HG03457 (cell line): ENCODE data around the gene BTAF1.

Experiments used
- ATAC-seq: cut with Tn5 transposase; IDR thresholded peaks from one replicate; pipeline ENCODE4 v1.9.1; 2021; ENCODE audit warnings: moderate number of reproducible peaks; ENCODE audit not compliant: unreplicated experiment

BTAF1 gene

GRCh38 chr10:91908337-91909116 is 15.0 kb upstream of the BTAF1 start:
- peak; percentile 81 for ATAC-seq

DNA sequence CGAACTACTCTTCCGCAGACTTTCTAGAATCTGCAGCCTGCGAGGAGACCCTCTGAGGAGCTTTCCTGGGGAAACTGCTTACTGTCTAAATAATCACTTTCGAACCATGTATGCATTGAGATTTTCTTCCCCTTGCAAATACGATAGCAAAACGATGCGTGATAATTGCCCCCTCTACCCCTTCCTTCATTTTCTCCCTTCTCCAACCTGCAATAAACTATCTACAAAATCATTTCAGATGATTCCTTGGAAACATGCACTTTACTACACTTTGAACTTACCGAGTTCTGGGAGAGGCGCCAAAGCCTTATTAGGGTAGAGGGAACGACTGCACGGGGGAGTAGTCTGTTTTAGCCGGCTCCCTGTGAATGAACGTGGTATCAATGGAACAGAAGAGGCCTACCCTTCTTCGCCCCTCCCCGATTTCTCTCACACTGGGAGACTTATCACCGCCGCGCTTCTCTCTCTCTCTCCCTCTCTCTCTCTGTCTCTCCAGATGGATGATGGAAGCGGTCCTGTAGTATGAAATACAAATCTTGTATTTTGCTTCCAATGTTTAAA is 14.4 kb upstream of the BTAF1 start, which contains the start of gene FGFBP3:
Gene FGFBP3, minus strand, starts transcription at position 370 of the 561 bp plus-strand sequence. CDS start 517 bp downstream, outside the sequence.
- no peak for ATAC-seq

DNA sequence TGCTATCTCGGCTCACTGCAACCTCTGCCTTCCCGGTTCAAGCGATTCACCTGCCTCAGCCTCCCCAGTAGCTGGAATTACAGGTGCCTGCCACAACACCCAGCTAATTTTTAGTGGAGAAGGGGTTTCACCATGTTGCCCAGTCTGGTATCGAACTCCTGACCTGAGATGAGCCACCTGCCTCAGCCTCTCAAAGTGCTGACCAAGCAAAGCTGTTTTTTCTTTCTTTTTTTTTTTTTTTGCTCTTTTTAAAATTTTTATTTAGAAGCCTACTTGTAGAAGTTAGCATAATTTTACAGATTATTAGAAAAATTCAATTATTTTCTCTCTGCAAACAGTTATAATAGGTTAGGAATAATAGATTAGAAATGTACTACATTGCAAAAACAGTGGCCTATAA is 13.1 kb upstream of the BTAF1 start:
- ATAC-seq: no peak

- ATAC-seq: no peak
Observed at GRCh38 chr10:91919651-91920050, 3.9 kb upstream of the BTAF1 start.

DNA sequence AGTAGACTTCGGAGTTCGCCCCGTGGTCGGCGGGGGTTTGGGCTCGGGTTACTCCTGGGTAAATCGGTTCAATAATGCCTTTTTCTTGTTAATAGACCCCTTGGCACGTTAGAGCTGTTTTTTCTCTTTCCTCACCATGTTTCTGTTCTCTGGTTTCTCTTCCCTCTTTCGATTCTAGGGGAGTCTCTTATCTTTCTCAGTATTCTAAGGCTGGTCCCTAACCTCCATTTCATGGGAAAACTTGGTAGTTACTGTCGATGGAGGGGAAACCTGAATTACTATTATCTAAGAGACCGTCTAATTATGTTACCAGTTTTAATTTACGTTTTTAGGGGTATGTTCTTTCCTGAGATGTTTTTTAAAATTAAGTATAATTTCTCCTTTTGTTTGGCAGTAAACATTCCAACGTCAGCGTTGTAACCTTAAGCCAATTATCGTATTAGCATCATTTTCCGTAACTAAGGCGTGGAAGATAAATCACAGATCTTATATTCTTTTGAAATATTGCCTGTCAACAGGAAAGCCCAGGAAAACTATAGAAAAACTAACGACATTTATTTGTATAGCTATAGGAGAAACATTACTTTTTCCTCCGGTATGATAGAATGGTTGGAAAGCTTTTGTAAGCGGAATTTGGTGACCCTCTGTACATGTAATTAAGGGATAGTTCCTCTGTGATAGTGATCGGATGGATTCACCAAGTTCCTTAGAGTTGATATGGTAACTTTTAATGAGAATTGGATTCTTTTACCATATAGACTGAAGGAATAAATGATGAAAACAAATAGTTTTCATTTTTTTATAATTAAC is 847 bp downstream of the BTAF1 start:
- ATAC-seq: peak; percentile 11

GRCh38 chr10:91925022-91925320 is 1.4 kb downstream of the BTAF1 start:
- ATAC-seq: no peak

DNA sequence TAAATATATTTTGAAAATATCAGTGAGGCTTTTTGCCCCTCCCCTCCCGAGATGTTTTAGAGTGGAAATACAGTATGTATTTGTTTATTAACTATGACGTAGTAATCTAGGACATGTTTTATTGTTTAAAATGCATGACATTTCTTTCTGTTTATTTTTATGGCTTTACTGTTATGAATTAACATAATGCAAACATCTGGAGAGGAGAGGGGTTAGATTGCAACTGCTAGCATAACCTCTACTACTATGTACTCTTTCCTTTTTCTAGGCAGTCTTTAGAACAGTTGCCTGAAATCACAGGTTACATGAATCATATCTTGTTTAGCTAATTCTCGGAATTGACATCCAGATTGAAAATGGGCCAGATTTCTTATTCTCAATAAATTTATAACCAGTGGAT is 7.4 kb downstream of the BTAF1 start:
- ATAC-seq: no peak

GRCh38 chr10:91931526-91932190 is 8.1 kb downstream of the BTAF1 start:
- no peak for ATAC-seq

DNA sequence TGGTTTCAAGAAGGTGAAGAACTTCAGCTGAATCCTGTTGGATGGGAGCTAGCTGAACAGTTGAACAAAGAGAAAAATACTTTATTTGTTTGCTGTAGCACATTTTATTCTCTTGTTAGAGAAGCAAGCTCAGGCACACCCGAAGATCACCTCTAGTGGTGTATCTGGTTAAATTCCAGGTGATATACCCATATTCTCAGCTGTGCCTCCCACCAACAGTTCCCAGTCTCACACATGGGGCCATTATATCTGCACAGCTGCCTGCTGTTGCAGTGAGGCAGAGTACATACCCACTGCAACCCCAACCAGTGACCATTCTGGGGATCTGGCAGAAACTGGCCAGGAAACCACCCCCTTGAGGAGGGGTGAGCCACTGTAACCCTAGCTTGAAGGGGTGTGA is 9.2 kb downstream of the BTAF1 start:
- ATAC-seq: no peak

DNA sequence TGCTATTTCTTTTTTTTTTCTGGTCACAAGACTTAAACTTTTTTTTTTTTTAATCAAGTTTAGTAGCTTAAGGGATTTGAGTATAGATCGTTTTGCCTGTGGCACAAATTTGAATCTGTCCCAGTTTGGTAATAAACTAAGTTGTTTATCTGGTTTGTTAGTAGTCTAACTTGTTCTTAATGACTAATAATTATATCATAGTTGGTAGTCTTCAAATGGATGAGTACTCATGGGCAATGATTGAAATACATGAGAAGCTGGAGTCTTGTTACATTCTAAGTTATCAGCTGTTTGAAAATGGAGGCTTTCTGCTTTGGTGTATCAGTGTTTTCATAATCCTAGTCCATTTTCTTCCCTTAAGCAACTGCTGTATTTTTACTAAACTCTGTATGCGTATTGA is 12.3 kb downstream of the BTAF1 start:
- no peak for ATAC-seq

DNA sequence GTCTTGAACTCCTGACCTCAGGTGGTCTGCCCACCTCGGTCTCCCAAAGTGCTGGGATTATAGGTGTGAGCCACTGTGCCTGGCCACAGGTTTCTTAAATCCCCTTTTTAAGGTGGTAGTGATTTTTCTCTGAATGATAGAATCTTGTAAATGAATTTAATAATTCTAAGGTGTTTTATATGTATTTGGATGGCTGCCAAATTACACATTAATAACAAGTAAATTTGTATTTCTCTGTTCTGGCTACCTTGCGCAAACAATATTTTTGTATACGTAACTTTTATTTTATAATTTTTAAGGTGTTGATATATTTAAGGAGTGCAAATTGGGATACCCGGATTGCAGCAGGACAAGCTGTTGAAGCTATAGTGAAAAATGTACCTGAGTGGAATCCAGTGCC is 16.1 kb downstream of the BTAF1 start:
- no peak for ATAC-seq

DNA sequence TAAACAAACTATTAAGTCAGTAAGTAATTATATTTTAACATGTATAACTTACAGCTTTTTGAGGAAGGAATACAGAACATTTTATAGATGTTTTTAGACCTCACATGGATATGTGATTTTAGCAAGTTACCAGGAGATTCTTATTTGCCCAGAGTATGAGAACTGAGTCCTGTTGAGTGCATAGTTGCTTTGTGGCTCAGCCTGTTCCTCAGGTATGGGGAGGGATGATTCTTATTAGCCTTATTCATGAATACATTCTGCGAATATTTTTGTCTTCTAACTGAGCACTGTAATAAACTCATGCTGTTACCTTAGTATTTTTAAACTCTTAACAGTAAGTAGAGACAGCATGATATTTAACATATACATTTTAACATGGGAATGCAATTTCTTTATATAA is 17.9 kb downstream of the BTAF1 start:
- no peak for ATAC-seq

GRCh38 chr10:91944880-91945630 is 21.5 kb downstream of the BTAF1 start:
- ATAC-seq: no peak

- no peak for ATAC-seq
Observed at GRCh38 chr10:91953600-91954160, 30.1 kb downstream of the BTAF1 start.

- ATAC-seq: no peak
Observed at GRCh38 chr10:91955114-91955513, 31.5 kb downstream of the BTAF1 start.

GRCh38 chr10:91957091-91957490 is 33.5 kb downstream of the BTAF1 start:
- no peak for ATAC-seq

DNA sequence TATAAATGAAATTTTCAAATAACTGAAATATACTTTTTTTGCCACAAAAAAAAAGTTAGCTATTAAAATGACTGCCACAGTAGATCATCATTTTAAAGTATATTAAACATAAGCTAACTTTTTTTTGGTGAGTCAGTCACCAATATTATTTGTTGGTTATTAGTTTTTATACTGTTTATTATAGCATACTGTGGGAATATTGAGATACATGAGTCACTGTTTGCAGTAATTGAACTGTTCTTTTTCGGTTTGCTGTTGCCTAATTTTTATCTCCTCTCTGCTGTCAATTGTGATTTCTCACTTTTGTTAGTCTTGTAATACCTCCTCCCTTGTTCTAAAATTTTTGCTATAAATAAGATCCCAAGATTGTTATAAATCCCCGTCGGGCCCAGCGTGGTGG is 45.7 kb downstream of the BTAF1 start:
- ATAC-seq: no peak

DNA sequence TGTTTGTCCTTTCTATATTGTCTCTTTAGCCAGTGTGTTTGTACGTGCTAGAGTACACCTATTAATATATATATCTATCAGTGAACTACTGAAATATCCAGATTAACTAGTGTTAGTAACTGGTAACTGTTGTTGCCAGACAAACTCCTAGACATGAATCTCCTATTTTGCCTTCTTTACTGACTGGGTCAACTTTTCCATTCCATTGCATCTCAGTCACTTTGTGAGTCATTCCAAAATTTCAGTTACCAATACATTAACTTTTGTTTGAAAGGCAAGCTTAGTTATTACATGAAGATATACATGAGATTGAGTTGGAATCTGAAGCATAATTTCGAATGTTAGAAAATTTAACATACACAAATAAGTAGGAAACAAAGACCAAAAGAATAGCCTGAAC is 51.4 kb downstream of the BTAF1 start:
- ATAC-seq: no peak

- ATAC-seq: no peak
Observed at GRCh38 chr10:91975438-91975837, 51.9 kb downstream of the BTAF1 start.

- no peak for ATAC-seq
Observed at GRCh38 chr10:91976317-91977051, 52.9 kb downstream of the BTAF1 start.
